Trophoblast cell (in vitro differentiated cells and primary cell): ENCODE data around the gene ELAVL1.
"Not testable (repeated sequence)": the region's sequence is repeated elsewhere in the genome, so short reads cannot be mapped to it uniquely, and the experiment has no call there.

Experiments
- DNase-seq, 2 donors: peaks; one replicate each; pipeline ENCODE4 v3.0.0-alpha.2; 2016
- H2AFZ ChIP-seq: 2 replicates; pipeline ENCODE4 v1.6.1; 2013; ENCODE audit warnings: low read length, moderate library complexity, mild to moderate bottlenecking; ENCODE audit not compliant: insufficient read depth, poor library complexity
- H2AK5ac ChIP-seq: 2 replicates; pipeline ENCODE4 v1.6.1; 2013; ENCODE audit warnings: mild to moderate bottlenecking, low read length
- H2BK120ac ChIP-seq: 2 replicates; pipeline ENCODE4 v1.6.1; 2013; ENCODE audit warnings: low read length, mild to moderate bottlenecking, moderate library complexity; ENCODE audit not compliant: insufficient read depth, poor library complexity
- H2BK12ac ChIP-seq: 2 replicates; pipeline ENCODE4 v1.6.1; 2013; ENCODE audit warnings: mild to moderate bottlenecking, low read length, moderate library complexity
- H2BK5ac ChIP-seq: 2 replicates; pipeline ENCODE4 v1.6.1; 2013; ENCODE audit warnings: low read length, low read depth, moderate library complexity, mild to moderate bottlenecking; ENCODE audit not compliant: poor library complexity
- H3K14ac ChIP-seq: 2 replicates; pipeline ENCODE4 v1.6.1; 2013; ENCODE audit warnings: mild to moderate bottlenecking, low read length
- H3K18ac ChIP-seq: 2 replicates; pipeline ENCODE4 v1.6.1; 2013; ENCODE audit warnings: mild to moderate bottlenecking, low read length
- H3K23ac ChIP-seq: 2 replicates; pipeline ENCODE4 v1.6.1; 2013; ENCODE audit warnings: low read length
- H3K27ac ChIP-seq: 2 replicates; pipeline ENCODE4 v1.5.1; 2013; ENCODE audit warnings: low read depth, mild to moderate bottlenecking, inconsistent platforms, low read length, moderate library complexity
- H3K27me3 ChIP-seq: 2 replicates; pipeline ENCODE4 v1.6.1; 2013; ENCODE audit warnings: inconsistent platforms, mild to moderate bottlenecking, low read length, moderate library complexity; ENCODE audit not compliant: insufficient read depth
- H3K36me3 ChIP-seq, 2 experiments: 1 replicate in 1 of 2; 2 replicates in 1 of 2; pipeline ENCODE4 v1.6.1; 2013; ENCODE audit warnings: low read length in 2 of 2, mild to moderate bottlenecking in 2 of 2, moderate library complexity in 1 of 2; ENCODE audit not compliant: insufficient read depth in 2 of 2, control insufficient read depth in 1 of 2
- H3K4ac ChIP-seq: 2 replicates; pipeline ENCODE4 v1.6.1; 2013; ENCODE audit warnings: low read depth, mild to moderate bottlenecking, low read length, moderate library complexity
- H3K4me1 ChIP-seq, 2 experiments: 1 replicate in 1 of 2; 2 replicates in 1 of 2; pipeline ENCODE4 v1.6.1; 2013; ENCODE audit warnings: low read length in 2 of 2, mild to moderate bottlenecking in 2 of 2, moderate library complexity in 1 of 2; ENCODE audit not compliant: insufficient read depth in 2 of 2, control insufficient read depth in 1 of 2
- H3K4me2 ChIP-seq: 2 replicates; pipeline ENCODE4 v1.6.1; 2013; ENCODE audit warnings: inconsistent platforms, mild to moderate bottlenecking, low read length, moderate library complexity
- H3K4me3 ChIP-seq: 2 replicates; pipeline ENCODE4 v1.5.1; 2013; ENCODE audit warnings: mild to moderate bottlenecking, low read depth, low read length, inconsistent platforms
- H3K79me1 ChIP-seq: one replicate; pipeline ENCODE4 v1.6.1; 2013; ENCODE audit warnings: low read length
- H3K79me2 ChIP-seq: 2 replicates; pipeline ENCODE4 v1.6.1; 2013; ENCODE audit warnings: low read length, mild to moderate bottlenecking; ENCODE audit not compliant: control insufficient read depth, insufficient read depth, poor library complexity
- H3K9ac ChIP-seq: 2 replicates; pipeline ENCODE4 v1.6.1; 2013; ENCODE audit warnings: mild to moderate bottlenecking, low read length
- H3K9me3 ChIP-seq: 2 replicates; pipeline ENCODE4 v1.6.1; 2013; ENCODE audit warnings: low read depth, mild to moderate bottlenecking, control low read depth, inconsistent platforms, low read length; ENCODE audit not compliant: insufficient read depth
- H4K12ac ChIP-seq: 2 replicates; pipeline ENCODE4 v1.6.1; 2013; ENCODE audit warnings: low read depth, mild to moderate bottlenecking, low read length, moderate library complexity
- H4K8ac ChIP-seq: 2 replicates; pipeline ENCODE4 v1.6.1; 2013; ENCODE audit warnings: low read depth, mild to moderate bottlenecking, low read length, moderate library complexity
- H4K91ac ChIP-seq: one replicate; pipeline ENCODE4 v1.6.1; 2013; ENCODE audit warnings: low read depth, mild to moderate bottlenecking, low read length, moderate library complexity
- WGBS: extraction: QIAGEN DNeasy Blood & Tissue Kit; methylation state at CpG from one replicate; pipeline ENCODE4 v1.1.7; 2013; ENCODE audit warnings: missing lambda C conversion rate; ENCODE audit not compliant: insufficient read length, insufficient coverage; ENCODE audit errors: extremely low coverage; 5-methylcytosine and 5-hydroxymethylcytosine counted together

ELAVL1 gene

DNA sequence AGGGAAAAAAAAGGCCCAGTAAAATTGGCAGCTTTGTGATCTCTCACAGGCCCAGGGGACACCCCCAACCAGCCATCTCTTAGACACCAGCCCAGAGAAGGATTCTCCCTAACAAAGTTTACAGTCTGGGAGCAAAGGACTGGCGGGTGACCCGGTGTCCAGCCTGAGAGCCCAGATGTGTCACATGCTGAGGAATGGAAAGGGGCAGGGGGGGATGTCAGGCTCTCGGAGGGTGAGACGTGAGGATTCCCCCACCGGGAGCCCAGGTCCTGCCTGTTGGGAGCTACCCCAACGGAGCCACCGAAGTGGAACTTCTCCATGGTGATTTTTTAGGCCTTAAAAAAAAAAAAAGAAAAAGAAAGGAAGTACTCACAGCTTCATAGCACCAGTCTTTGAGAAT is 74.7 kb downstream of the ELAVL1 start:
- Histone ChIP-seq H3K27ac (no peak overlapping the region), H3K4me3 (no peak overlapping the region), H2BK120ac (no peak overlapping the region), H3K18ac (no peak overlapping the region), H3K4me1 (peaks cover 8 to 11% of the 10 kb centered on the region in 2 experiments), H3K4ac (no peak overlapping the region), H3K79me2 (no peaks in the 10 kb centered on the region), H2BK12ac (no peak overlapping the region), H2BK5ac (no peak overlapping the region), H4K8ac (no peak overlapping the region), H2AK5ac (no peak overlapping the region), H3K23ac (no peak overlapping the region), H3K36me3 (peaks cover 55 to 59% of the 10 kb centered on the region in 2 experiments), H3K79me1 (peaks cover 2% of the 10 kb centered on the region), H3K4me2 (no peak overlapping the region), H3K27me3 (no peaks in the 10 kb centered on the region), H4K12ac (no peak overlapping the region), H2AFZ (no peak overlapping the region), H3K14ac (no peak overlapping the region), H4K91ac (no peak overlapping the region), H3K9me3 (no peaks in the 10 kb centered on the region), H3K9ac (no peak overlapping the region)
- no CpG with 5 or more reads among the region's 7 CpGs for WGBS
- no peak for DNase-seq

GRCh38 chr19:7930030-7930429 is 75.4 kb downstream of the ELAVL1 start:
- not testable (repeated sequence) for H3K4me3 ChIP-seq, H3K79me1 ChIP-seq, H2BK120ac ChIP-seq, H3K9ac ChIP-seq, H3K4me2 ChIP-seq, H3K27me3 ChIP-seq, H3K4ac ChIP-seq, H3K9me3 ChIP-seq, H3K79me2 ChIP-seq, H3K14ac ChIP-seq, H2AK5ac ChIP-seq, H2BK12ac ChIP-seq, H2BK5ac ChIP-seq, H3K23ac ChIP-seq, H4K12ac ChIP-seq, H4K8ac ChIP-seq, H3K18ac ChIP-seq, H4K91ac ChIP-seq, H2AFZ ChIP-seq, H3K27ac ChIP-seq
- Histone ChIP-seq H3K36me3 (peaks cover 49 to 53% of the 10 kb centered on the region in 2 experiments), H3K4me1 (peaks cover 8 to 11% of the 10 kb centered on the region in 2 experiments)
- peak; percentile 64 to 70 for DNase-seq
- no CpG with 5 or more reads among the region's 11 CpGs for WGBS

- Histone ChIP-seq H2BK5ac (no peak overlapping the region), H3K27ac (peak overlapping the region; percentile 24), H3K4me2 (no peak overlapping the region), H4K91ac (no peak overlapping the region), H3K23ac (no peak overlapping the region), H3K18ac (no peak overlapping the region), H2AFZ (no peak overlapping the region), H3K79me1 (peaks cover 2% of the 10 kb centered on the region), H3K4ac (no peak overlapping the region), H3K79me2 (no peaks in the 10 kb centered on the region), H4K12ac (no peak overlapping the region), H3K14ac (no peak overlapping the region), H3K36me3 (peaks cover 41 to 45% of the 10 kb centered on the region in 2 experiments), H2BK120ac (no peak overlapping the region), H3K27me3 (no peaks in the 10 kb centered on the region), H2BK12ac (no peak overlapping the region), H3K9me3 (no peaks in the 10 kb centered on the region), H3K9ac (no peak overlapping the region), H3K4me3 (no peak overlapping the region), H4K8ac (no peak overlapping the region), H2AK5ac (no peak overlapping the region), H3K4me1 (peaks cover 8 to 11% of the 10 kb centered on the region in 2 experiments)
- no CpG with 5 or more reads among the region's 24 CpGs for WGBS
- DNase-seq, result peak; percentile 62 to 84
These were observed 76.4 kb downstream of the ELAVL1 start for GRCh38 chr19:7928741-7929701.

- no peak overlapping the region for H2BK120ac ChIP-seq
- no peak overlapping the region for H3K23ac ChIP-seq
- no peak overlapping the region for H3K4ac ChIP-seq
- no peak overlapping the region for H2BK5ac ChIP-seq
- no peak overlapping the region for H3K18ac ChIP-seq
- H3K27ac ChIP-seq, result no peak overlapping the region
- H2BK12ac ChIP-seq, result no peak overlapping the region
- H3K4me3 ChIP-seq, result no peak overlapping the region
- H2AFZ ChIP-seq, result no peak overlapping the region
- H3K27me3 ChIP-seq, result no peaks in the 10 kb centered on the region
- H4K8ac ChIP-seq, result no peak overlapping the region
- H3K79me1 ChIP-seq, result peaks cover 2% of the 10 kb centered on the region
- H4K91ac ChIP-seq, result no peak overlapping the region
- H3K79me2 ChIP-seq, result no peaks in the 10 kb centered on the region
- H4K12ac ChIP-seq, result no peak overlapping the region
- H3K4me2 ChIP-seq, result no peak overlapping the region
- no peak for DNase-seq
- H3K4me1 ChIP-seq, result peaks cover 8 to 11% of the 10 kb centered on the region in 2 experiments
- no peak overlapping the region for H3K9ac ChIP-seq
- WGBS, result no CpG with 5 or more reads among the region's 9 CpGs
- H3K14ac ChIP-seq, result no peak overlapping the region
- H2AK5ac ChIP-seq, result no peak overlapping the region
- H3K9me3 ChIP-seq, result no peaks in the 10 kb centered on the region
- H3K36me3 ChIP-seq, result peaks cover 37 to 38% of the 10 kb centered on the region in 2 experiments
These were observed 77.1 kb downstream of the ELAVL1 start for GRCh38 chr19:7928334-7928706.
